Omental fat pad (tissue), 4 donors: ENCODE measurements around the gene CD300LF. TPM values are rescaled to one million over a fixed set of nuclear protein-coding genes. Genes with fewer than 3 reads are reported as not detected.

Source experiments
- ATAC-seq: fragments of 150-250 bp; one replicate; pipeline ENCODE4 v1.9.1; 2016; ENCODE audit warnings: mild to moderate bottlenecking, moderate library complexity; ENCODE audit not compliant: low FRiP score
- DNase-seq: peaks from one replicate; pipeline ENCODE4 v3.0.0-alpha.2; 2019; ENCODE audit warnings: low spot score
- total RNA-seq, 4 donors: library from RNA; depleted of rRNA; stranded (reverse); fragments of >200 nt; gene quantifications; one replicate each; pipeline ENCODE4 v1.1.0, GENCODE V29; 2016
- TF ChIP-seq, protein P1 (sequence below), 3 donors: fragments of 450-650 bp; IDR thresholded peaks; one replicate each; pipeline ENCODE4 v1.5.1; 2016 to 2017; ENCODE audit warnings: antibody characterized with exemption in 3 of 3, mild to moderate bottlenecking in 3 of 3, moderate library complexity in 2 of 3

The CD300LF gene
- total RNA-seq, 4 donors from 2014 or later: 1.1 to 2.5 (median 2.2) TPM; not detected in 1

DNA sequence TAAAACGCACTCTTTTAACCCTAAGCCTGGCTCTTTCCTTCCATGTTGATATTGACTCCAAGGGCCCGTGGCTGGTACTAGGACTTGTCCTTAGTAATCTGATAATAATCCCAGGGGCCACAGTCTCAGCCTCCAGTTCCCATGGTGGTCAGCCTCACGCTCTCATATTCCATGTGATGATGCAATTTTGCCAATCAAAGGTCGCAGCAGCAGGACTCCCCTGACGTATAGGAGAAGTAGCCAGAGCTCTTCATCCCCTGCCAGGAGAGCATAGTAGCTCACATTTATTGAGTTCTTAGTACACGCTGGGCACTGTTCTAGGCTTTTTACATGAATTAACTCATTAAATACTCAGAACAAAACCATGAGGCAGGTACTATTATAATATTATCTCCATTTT, 42.4 kb downstream of the CD300LF start:
- no peak for DNase-seq
- no peak for ATAC-seq
- TF ChIP-seq, protein P1, sequence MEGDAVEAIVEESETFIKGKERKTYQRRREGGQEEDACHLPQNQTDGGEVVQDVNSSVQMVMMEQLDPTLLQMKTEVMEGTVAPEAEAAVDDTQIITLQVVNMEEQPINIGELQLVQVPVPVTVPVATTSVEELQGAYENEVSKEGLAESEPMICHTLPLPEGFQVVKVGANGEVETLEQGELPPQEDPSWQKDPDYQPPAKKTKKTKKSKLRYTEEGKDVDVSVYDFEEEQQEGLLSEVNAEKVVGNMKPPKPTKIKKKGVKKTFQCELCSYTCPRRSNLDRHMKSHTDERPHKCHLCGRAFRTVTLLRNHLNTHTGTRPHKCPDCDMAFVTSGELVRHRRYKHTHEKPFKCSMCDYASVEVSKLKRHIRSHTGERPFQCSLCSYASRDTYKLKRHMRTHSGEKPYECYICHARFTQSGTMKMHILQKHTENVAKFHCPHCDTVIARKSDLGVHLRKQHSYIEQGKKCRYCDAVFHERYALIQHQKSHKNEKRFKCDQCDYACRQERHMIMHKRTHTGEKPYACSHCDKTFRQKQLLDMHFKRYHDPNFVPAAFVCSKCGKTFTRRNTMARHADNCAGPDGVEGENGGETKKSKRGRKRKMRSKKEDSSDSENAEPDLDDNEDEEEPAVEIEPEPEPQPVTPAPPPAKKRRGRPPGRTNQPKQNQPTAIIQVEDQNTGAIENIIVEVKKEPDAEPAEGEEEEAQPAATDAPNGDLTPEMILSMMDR (IDR thresholded peaks at IDR 0.05): no peak

DNA sequence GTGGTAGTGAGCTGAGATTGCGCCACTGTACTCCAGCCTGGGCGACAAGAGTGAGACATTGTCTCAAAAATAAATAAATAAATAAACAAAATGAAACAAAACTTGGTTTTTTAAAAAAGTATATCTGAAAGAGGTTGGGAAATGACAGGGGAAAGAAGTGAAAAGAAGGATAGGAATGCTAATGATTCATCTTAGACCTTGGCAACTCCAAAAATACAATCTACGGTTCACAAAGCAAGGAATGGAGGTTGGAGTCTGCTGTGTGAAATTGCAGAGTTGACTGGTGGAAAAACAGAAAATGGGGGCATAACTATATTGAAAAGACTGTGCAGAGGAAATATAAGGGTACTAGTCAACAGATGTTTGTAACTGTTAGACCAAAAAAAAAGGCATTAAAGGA, 49.2 kb downstream of the CD300LF start:
- TF ChIP-seq, protein P1 (IDR thresholded peaks at IDR 0.05): no peak
- DNase-seq (no peak), ATAC-seq (no peak)

DNA sequence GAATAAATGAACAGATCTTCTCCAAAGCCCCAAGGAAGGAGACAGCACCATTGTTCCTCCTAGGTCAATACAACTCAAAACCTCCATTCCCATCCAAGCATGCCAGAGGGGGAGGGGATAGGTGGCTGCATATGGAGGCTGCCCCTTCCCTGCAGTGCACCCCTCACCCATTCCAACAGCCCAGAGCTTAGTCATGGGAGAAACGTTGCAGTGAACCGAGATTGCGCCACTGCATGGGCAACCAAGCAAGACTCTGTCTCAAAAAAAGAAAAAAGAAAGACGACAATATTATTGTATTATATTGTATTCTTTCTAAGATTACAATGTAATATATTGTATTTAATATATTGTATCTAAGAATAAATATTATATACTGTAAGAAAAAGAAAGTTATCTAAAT, 52.8 kb downstream of the CD300LF start:
- ATAC-seq: no peak
- TF ChIP-seq, protein P1 (IDR thresholded peaks at IDR 0.05): no peak
- DNase-seq: no peak

DNA sequence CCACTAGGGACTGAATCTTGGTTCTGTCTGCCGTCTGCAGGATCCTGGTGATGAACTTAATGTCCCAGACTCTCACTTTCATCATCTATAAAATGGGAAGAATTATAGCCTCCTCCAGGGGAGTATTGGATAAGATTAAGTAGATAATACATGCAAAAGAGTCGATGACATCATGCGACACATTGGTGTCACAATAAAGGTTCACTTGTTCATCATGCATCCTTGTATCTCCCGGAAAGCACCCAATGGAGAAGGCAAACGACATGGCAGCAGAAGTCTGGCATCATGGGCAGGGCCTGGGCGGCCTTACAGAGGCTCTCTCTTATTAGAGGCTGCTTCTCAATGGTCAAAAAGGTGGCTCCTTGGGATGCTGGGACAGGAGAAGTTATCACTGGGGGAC, 54.1 kb downstream of the CD300LF start:
- no peak for DNase-seq
- ATAC-seq: no peak
- TF ChIP-seq, protein P1 (IDR thresholded peaks at IDR 0.05): no peak

GRCh38 chr17:74654742-74655141, 58.0 kb downstream of the CD300LF start:
- DNase-seq: no peak
- no peak for ATAC-seq
- TF ChIP-seq, protein P1 (IDR thresholded peaks at IDR 0.05): no peak

- ATAC-seq (no peak), DNase-seq (no peak)
- TF ChIP-seq, protein P1 (IDR thresholded peaks at IDR 0.05): no peak
Measured at GRCh38 chr17:74652020-74652419, 60.7 kb downstream of the CD300LF start.

- ATAC-seq (no peak), DNase-seq (no peak)
- TF ChIP-seq, protein P1 (IDR thresholded peaks at IDR 0.05): no peak
Measured at GRCh38 chr17:74649909-74650308, 62.8 kb downstream of the CD300LF start.
